GM12874 (cell line): Measurements from ENCODE around the gene ZNF710.

ENCODE experiments used
- CTCF ChIP-seq: IDR thresholded peaks from 2 replicates; pipeline ENCODE4 v1.5.1; 2011; ENCODE audit warnings: low read depth, mild to moderate bottlenecking, control low read depth, low read length, moderate library complexity; ENCODE audit not compliant: insufficient read depth

The ZNF710 gene

GRCh38 chr15:90022345-90022744 lies 21.2 kb downstream of the ZNF710 start:
- TF ChIP-seq CTCF = no peak

GRCh38 chr15:90022905-90023700 lies 22.0 kb downstream of the ZNF710 start:
- TF ChIP-seq CTCF = no peak

- no peak for TF ChIP-seq CTCF
These were observed 23.3 kb downstream of the ZNF710 start for GRCh38 chr15:90024406-90024805.

- no peak for TF ChIP-seq CTCF
These were observed 24.4 kb downstream of the ZNF710 start for GRCh38 chr15:90025489-90026033.

GRCh38 chr15:90028376-90028944 lies 27.3 kb downstream of the ZNF710 start:
- TF ChIP-seq CTCF = no peak

- no peak for TF ChIP-seq CTCF
These were observed 27.9 kb downstream of the ZNF710 start for GRCh38 chr15:90029024-90029423.

- no peak for TF ChIP-seq CTCF
These were observed 29.3 kb downstream of the ZNF710 start for GRCh38 chr15:90030376-90030775.
